GM23338 (cell line): ENCODE data around the gene TDRD1.

ENCODE experiments used
- CREB1 ChIP-seq: fragments of 250-450 bp; sonication (Bioruptor Pico); IDR thresholded peaks from 2 replicates; pipeline ENCODE4 v1.5.0; 2020; ENCODE audit warnings: low read depth, mild to moderate bottlenecking, moderate library complexity
- CTCF ChIP-seq, 2 experiments: fragments of 200-600 bp in 1 of 2; sonication (generic) in 1 of 2; conservative IDR thresholded peaks; 2 replicates each; pipeline versions ENCODE4 v1.5.1 to v1.6.1; 2016 to 2017; ENCODE audit warnings: antibody characterized with exemption in 2 of 2, low read depth in 2 of 2, mild to moderate bottlenecking in 2 of 2, moderate library complexity in 1 of 2
- EZH2 ChIP-seq: fragments of 200-600 bp; sonication (generic); IDR thresholded peaks from one replicate; pipeline ENCODE4 v1.8.0; 2017; ENCODE audit warnings: antibody characterized with exemption, mild to moderate bottlenecking, low read depth; ENCODE audit not compliant: unreplicated experiment
- NANOG ChIP-seq: IDR thresholded peaks from 2 replicates; pipeline ENCODE4 v1.6.1; 2016; ENCODE audit warnings: antibody characterized with exemption, borderline replicate concordance
- POLR2AphosphoS5 ChIP-seq: IDR thresholded peaks from 2 replicates; pipeline ENCODE4 v1.6.1; 2016; ENCODE audit warnings: antibody characterized with exemption, low read depth
- REST ChIP-seq: IDR thresholded peaks from one replicate; pipeline ENCODE4 v1.6.1; 2018; ENCODE audit warnings: antibody characterized with exemption; ENCODE audit not compliant: unreplicated experiment
- ZNF114 ChIP-seq: fragments of 250-450 bp; sonication (Bioruptor Pico); IDR thresholded peaks from 2 replicates; pipeline ENCODE4 v1.5.0; 2020; ENCODE audit warnings: mild to moderate bottlenecking, moderate library complexity

GRCh38 chr10:114232561-114233176, 53.5 kb downstream of the TDRD1 start:
- TF ChIP-seq NANOG (no peak), CTCF (conservative IDR thresholded peaks at IDR 0.05; ENCODE audit: low read depth in 2 of 2) (no peak), POLR2AphosphoS5 (no peak), ZNF114 (CRISPR knock-in tag) (no peak), CREB1 (no peak), EZH2 (no peak), REST (no peak)
